WTC11 (cell line): ENCODE measurements around the gene CHTF18. TPM values are rescaled to one million over a fixed set of nuclear protein-coding genes. Genes with fewer than 3 reads are reported as not detected.
A peak's percentile ranks its signal among the peaks of the same experiment; 100 is the strongest.

Source experiments
- ATAC-seq: fragments of 200-7000 bp; cut with Tn5 transposase; 2 replicates; pipeline ENCODE4 v1.10.0; 2021; ENCODE audit warnings: mild to moderate bottlenecking, moderate library complexity
- CTCF ChIA-PET: fragments of 300-600 bp; sonication (Branson Sonifier 250); formaldehyde crosslinking; loops from one replicate; lab custom pipeline; 2021; ENCODE audit warnings: antibody characterized with exemption; lab: Charles Lee
- POLR2A ChIA-PET: fragments of 350-600 bp; sonication (Branson Sonifier 250); formaldehyde crosslinking; loops from one replicate; lab custom pipeline; 2021; ENCODE audit warnings: antibody characterized with exemption; lab: Charles Lee
- DNase-seq: peaks from one replicate; pipeline ENCODE4 v3.0.0; 2021; ENCODE audit warnings: low spot score
- H3K27ac Mint-ChIP-seq: 2 replicates; pipeline ENCODE4 v1.8.0; 2021; ENCODE audit warnings: mixed read lengths
- H3K27me3 Mint-ChIP-seq: 2 replicates; pipeline ENCODE4 v1.8.0; 2021; ENCODE audit warnings: low read depth, mild to moderate bottlenecking, moderate library complexity, mixed read lengths
- H3K36me3 Mint-ChIP-seq: 2 replicates; pipeline ENCODE4 v1.8.0; 2021; ENCODE audit warnings: mixed read lengths
- H3K4me1 Mint-ChIP-seq: 2 replicates; pipeline ENCODE4 v1.8.0; 2022; ENCODE audit warnings: mixed read lengths
- H3K4me3 Mint-ChIP-seq: 2 replicates; pipeline ENCODE4 v1.8.0; 2021; ENCODE audit warnings: mild to moderate bottlenecking, moderate library complexity, mixed read lengths
- H3K9me3 Mint-ChIP-seq: 2 replicates; pipeline ENCODE4 v1.8.0; 2021; ENCODE audit warnings: mixed read lengths
- CREB1 ChIP-seq: sonication (generic); formaldehyde crosslinking; IDR thresholded peaks from 2 replicates; pipeline ENCODE4 v1.8.0; 2023; ENCODE audit warnings: mild to moderate bottlenecking, missing genetic modification reagents
- GABPB1 ChIP-seq: sonication (generic); formaldehyde crosslinking; IDR thresholded peaks from 2 replicates; pipeline ENCODE4 v1.8.1; 2023; ENCODE audit warnings: mild to moderate bottlenecking, missing genetic modification reagents
- JAZF1 ChIP-seq: fragments of 250-450 bp; sonication (Bioruptor Pico); IDR thresholded peaks from 2 replicates; pipeline ENCODE4 v1.9.0; 2021; ENCODE audit warnings: moderate library complexity, mild to moderate bottlenecking, inconsistent platforms
- OVOL2 ChIP-seq: fragments of 250-450 bp; sonication (Bioruptor Pico); IDR thresholded peaks from 2 replicates; pipeline ENCODE4 v1.9.0; 2021; ENCODE audit warnings: mild to moderate bottlenecking, borderline replicate concordance
- PRDM15 ChIP-seq: sonication (generic); formaldehyde crosslinking; IDR thresholded peaks from 2 replicates; pipeline ENCODE4 v1.8.0; 2022; ENCODE audit warnings: missing genetic modification reagents
- RELA ChIP-seq: sonication (generic); formaldehyde crosslinking; IDR thresholded peaks from 2 replicates; pipeline ENCODE4 v1.8.1; 2022; ENCODE audit warnings: missing genetic modification reagents, mild to moderate bottlenecking, borderline replicate concordance
- RORB ChIP-seq: fragments of 250-450 bp; sonication (Bioruptor Pico); IDR thresholded peaks from 2 replicates; pipeline ENCODE4 v1.9.0; 2021; ENCODE audit warnings: mild to moderate bottlenecking
- SOX15 ChIP-seq: fragments of 250-450 bp; sonication (Bioruptor Pico); IDR thresholded peaks from 2 replicates; pipeline ENCODE4 v1.9.0; 2021; ENCODE audit warnings: mild to moderate bottlenecking
- SP1 ChIP-seq: sonication (generic); formaldehyde crosslinking; conservative IDR thresholded peaks from 2 replicates; pipeline ENCODE4 v1.8.1; 2022; ENCODE audit warnings: missing genetic modification reagents
- ZNF121 ChIP-seq: sonication (generic); formaldehyde crosslinking; IDR thresholded peaks from 2 replicates; pipeline ENCODE4 v1.8.0; 2023; ENCODE audit warnings: missing genetic modification reagents
- ZNF138 ChIP-seq: sonication (generic); formaldehyde crosslinking; conservative IDR thresholded peaks from 2 replicates; pipeline ENCODE4 v1.8.1; 2022; ENCODE audit warnings: mild to moderate bottlenecking, moderate library complexity, missing genetic modification reagents
- ZNF396 ChIP-seq: fragments of 250-450 bp; sonication (Bioruptor Pico); IDR thresholded peaks from 2 replicates; pipeline ENCODE4 v1.8.0; 2021; ENCODE audit warnings: mild to moderate bottlenecking, moderate library complexity, borderline replicate concordance
- ZNF423 ChIP-seq: fragments of 250-450 bp; sonication (Bioruptor Pico); IDR thresholded peaks from 2 replicates; pipeline ENCODE4 v2.1.2; 2022; ENCODE audit warnings: mild to moderate bottlenecking, moderate library complexity
- ZNF425 ChIP-seq: fragments of 250-450 bp; sonication (Bioruptor Pico); conservative IDR thresholded peaks from 2 replicates; pipeline ENCODE4 v1.9.0; 2021; ENCODE audit warnings: mild to moderate bottlenecking
- total RNA-seq: library from RNA; stranded (reverse); gene quantifications from 3 replicates; pipeline ENCODE4 v1.2.3, GENCODE V29; 2021
- TF ChIP-seq, protein P1 (sequence below): sonication (generic); formaldehyde crosslinking; IDR thresholded peaks from 2 replicates; pipeline ENCODE4 v1.8.1; 2022; ENCODE audit warnings: mild to moderate bottlenecking, missing genetic modification reagents, moderate library complexity, borderline replicate concordance
- TF ChIP-seq, protein P2 (sequence below): sonication (generic); formaldehyde crosslinking; IDR thresholded peaks from 2 replicates; pipeline ENCODE4 v1.8.1; 2023; ENCODE audit warnings: mild to moderate bottlenecking, missing genetic modification reagents
- TF ChIP-seq, protein P3 (sequence below): sonication (generic); formaldehyde crosslinking; IDR thresholded peaks from 2 replicates; pipeline ENCODE4 v1.8.1; 2023; ENCODE audit warnings: mild to moderate bottlenecking, moderate library complexity, missing genetic modification reagents

The CHTF18 gene
- total RNA-seq, 1 experiment from 2014 or later, result 183 TPM

GRCh38 chr16:776824-777223 is 11.6 kb upstream of the CHTF18 start (continued):
- TF ChIP-seq, protein P1, sequence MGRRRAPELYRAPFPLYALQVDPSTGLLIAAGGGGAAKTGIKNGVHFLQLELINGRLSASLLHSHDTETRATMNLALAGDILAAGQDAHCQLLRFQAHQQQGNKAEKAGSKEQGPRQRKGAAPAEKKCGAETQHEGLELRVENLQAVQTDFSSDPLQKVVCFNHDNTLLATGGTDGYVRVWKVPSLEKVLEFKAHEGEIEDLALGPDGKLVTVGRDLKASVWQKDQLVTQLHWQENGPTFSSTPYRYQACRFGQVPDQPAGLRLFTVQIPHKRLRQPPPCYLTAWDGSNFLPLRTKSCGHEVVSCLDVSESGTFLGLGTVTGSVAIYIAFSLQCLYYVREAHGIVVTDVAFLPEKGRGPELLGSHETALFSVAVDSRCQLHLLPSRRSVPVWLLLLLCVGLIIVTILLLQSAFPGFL (CRISPR knock-in tag), result no peak
- TF ChIP-seq RORB (CRISPR knock-in tag) (no peak), OVOL2 (CRISPR knock-in tag) (no peak), JAZF1 (CRISPR knock-in tag) (no peak), SP1 (CRISPR knock-in tag) (no peak), ZNF396 (CRISPR knock-in tag) (no peak), SOX15 (CRISPR knock-in tag) (no peak)
- TF ChIP-seq, protein P2, sequence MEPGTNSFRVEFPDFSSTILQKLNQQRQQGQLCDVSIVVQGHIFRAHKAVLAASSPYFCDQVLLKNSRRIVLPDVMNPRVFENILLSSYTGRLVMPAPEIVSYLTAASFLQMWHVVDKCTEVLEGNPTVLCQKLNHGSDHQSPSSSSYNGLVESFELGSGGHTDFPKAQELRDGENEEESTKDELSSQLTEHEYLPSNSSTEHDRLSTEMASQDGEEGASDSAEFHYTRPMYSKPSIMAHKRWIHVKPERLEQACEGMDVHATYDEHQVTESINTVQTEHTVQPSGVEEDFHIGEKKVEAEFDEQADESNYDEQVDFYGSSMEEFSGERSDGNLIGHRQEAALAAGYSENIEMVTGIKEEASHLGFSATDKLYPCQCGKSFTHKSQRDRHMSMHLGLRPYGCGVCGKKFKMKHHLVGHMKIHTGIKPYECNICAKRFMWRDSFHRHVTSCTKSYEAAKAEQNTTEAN (CRISPR knock-in tag), result no peak

- no peak for DNase-seq
- POLR2A ChIA-PET, result no interaction called here
- no peak for TF ChIP-seq CREB1 (CRISPR knock-in tag)
- TF ChIP-seq, protein P3, sequence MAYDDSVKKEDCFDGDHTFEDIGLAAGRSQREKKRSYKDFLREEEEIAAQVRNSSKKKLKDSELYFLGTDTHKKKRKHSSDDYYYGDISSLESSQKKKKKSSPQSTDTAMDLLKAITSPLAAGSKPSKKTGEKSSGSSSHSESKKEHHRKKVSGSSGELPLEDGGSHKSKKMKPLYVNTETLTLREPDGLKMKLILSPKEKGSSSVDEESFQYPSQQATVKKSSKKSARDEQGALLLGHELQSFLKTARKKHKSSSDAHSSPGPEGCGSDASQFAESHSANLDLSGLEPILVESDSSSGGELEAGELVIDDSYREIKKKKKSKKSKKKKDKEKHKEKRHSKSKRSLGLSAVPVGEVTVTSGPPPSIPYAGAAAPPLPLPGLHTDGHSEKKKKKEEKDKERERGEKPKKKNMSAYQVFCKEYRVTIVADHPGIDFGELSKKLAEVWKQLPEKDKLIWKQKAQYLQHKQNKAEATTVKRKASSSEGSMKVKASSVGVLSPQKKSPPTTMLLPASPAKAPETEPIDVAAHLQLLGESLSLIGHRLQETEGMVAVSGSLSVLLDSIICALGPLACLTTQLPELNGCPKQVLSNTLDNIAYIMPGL (CRISPR knock-in tag), result no peak
- TF ChIP-seq ZNF423 (CRISPR knock-in tag), result no peak
- TF ChIP-seq ZNF425 (CRISPR knock-in tag), result no peak
- TF ChIP-seq ZNF121 (CRISPR knock-in tag), result no peak
- TF ChIP-seq GABPB1 (CRISPR knock-in tag), result no peak
- no peak for TF ChIP-seq PRDM15
- TF ChIP-seq, all 79 proteins: peak for 0
- CTCF ChIA-PET, result no interaction called here
- H3K27me3 Mint-ChIP-seq, result no peaks in the 10 kb centered on the region
- no peaks in the 10 kb centered on the region for H3K36me3 Mint-ChIP-seq
- no peaks in the 10 kb centered on the region for H3K9me3 Mint-ChIP-seq
- no peak for ATAC-seq
- peak overlapping the region; percentile 65; the same call in 1 of the 2 replicates for H3K27ac Mint-ChIP-seq
- H3K4me1 Mint-ChIP-seq, result no peaks in the 10 kb centered on the region
- H3K4me3 Mint-ChIP-seq, result no peak overlapping the region
Measured at GRCh38 chr16:777826-778225, 10.6 kb upstream of the CHTF18 start.

DNA sequence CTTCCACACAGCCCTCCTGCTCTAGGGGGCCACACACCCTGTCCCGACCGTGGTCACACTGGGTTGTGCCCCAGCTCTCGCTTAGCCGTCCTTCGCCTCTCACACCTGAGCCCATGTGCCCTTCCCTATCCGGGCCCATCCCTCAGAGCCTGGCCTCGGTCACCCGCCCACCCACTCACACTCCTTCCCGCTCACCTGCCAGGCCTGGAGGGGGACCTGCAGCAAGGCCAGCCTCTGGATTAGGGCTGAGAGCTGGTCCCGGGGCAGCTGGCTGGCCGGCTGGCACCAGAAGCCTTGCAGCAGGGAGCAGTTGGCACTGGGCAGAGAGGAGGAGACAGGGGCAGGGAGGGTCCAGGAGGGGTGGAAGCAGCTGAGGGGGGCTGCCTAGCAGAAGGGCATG is 10.0 kb upstream of the CHTF18 start:
- POLR2A ChIA-PET, result no interaction called here
- no peak overlapping the region for H3K4me3 Mint-ChIP-seq
- TF ChIP-seq ZNF138 (CRISPR knock-in tag) (no peak), RELA (0 out of 2 replicates have a peak, but pooled peaks have one; percentile 30)
- TF ChIP-seq, all 79 proteins: peak for 1
- no peak for ATAC-seq
- H3K4me1 Mint-ChIP-seq, result no peaks in the 10 kb centered on the region
- no peaks in the 10 kb centered on the region for H3K9me3 Mint-ChIP-seq
- no peaks in the 10 kb centered on the region for H3K27me3 Mint-ChIP-seq
- no peaks in the 10 kb centered on the region for H3K36me3 Mint-ChIP-seq
- H3K27ac Mint-ChIP-seq, result no peak overlapping the region
- DNase-seq, result no peak
- CTCF ChIA-PET, result no interaction called here
